ENCODE measurements around the gene MGLL. TPM values are rescaled to one million over a fixed set of nuclear protein-coding genes. Genes with fewer than 3 reads are reported as not detected.

The MGLL gene
- total RNA-seq, 1 donor from 2014 or later = 10.3 TPM

- H3K27ac Mint-ChIP-seq (ENCODE audit: unreplicated experiment) = no peak overlapping the region
- no peaks in the 10 kb centered on the region for H3K9me3 Mint-ChIP-seq (ENCODE audit: unreplicated experiment)
- no peak overlapping the region for H3K4me3 Mint-ChIP-seq (ENCODE audit: unreplicated experiment)
- no peak for DNase-seq
- H3K27me3 Mint-ChIP-seq (ENCODE audit: unreplicated experiment) = no peaks in the 10 kb centered on the region
- H3K4me1 Mint-ChIP-seq (ENCODE audit: low read depth, unreplicated experiment) = peaks cover 8% of the 10 kb centered on the region
- no peak for TF ChIP-seq CTCF (IDR thresholded peaks at IDR 0.05; ENCODE audit: partially characterized antibody, unreplicated experiment)
- H3K36me3 Mint-ChIP-seq (ENCODE audit: unreplicated experiment) = no peaks in the 10 kb centered on the region
Measured at GRCh38 chr3:127860211-127860696, 37.9 kb upstream of the MGLL start.

- Mint-ChIP-seq H3K9me3 (ENCODE audit: unreplicated experiment) (no peaks in the 10 kb centered on the region), H3K27me3 (ENCODE audit: unreplicated experiment) (no peaks in the 10 kb centered on the region), H3K27ac (ENCODE audit: unreplicated experiment) (no peak overlapping the region), H3K4me3 (ENCODE audit: unreplicated experiment) (no peak overlapping the region), H3K36me3 (ENCODE audit: unreplicated experiment) (no peaks in the 10 kb centered on the region), H3K4me1 (ENCODE audit: low read depth, unreplicated experiment) (peaks cover 8% of the 10 kb centered on the region)
- no peak for TF ChIP-seq CTCF (IDR thresholded peaks at IDR 0.05; ENCODE audit: partially characterized antibody, unreplicated experiment)
- DNase-seq = no peak
Measured at GRCh38 chr3:127859730-127860129, 37.4 kb upstream of the MGLL start.

GRCh38 chr3:127858937-127859336 is 36.6 kb upstream of the MGLL start:
- H3K36me3 Mint-ChIP-seq (ENCODE audit: unreplicated experiment) = no peaks in the 10 kb centered on the region
- no peak overlapping the region for H3K27ac Mint-ChIP-seq (ENCODE audit: unreplicated experiment)
- peaks cover 9% of the 10 kb centered on the region for H3K4me1 Mint-ChIP-seq (ENCODE audit: low read depth, unreplicated experiment)
- H3K27me3 Mint-ChIP-seq (ENCODE audit: unreplicated experiment) = no peaks in the 10 kb centered on the region
- no peak for DNase-seq
- H3K9me3 Mint-ChIP-seq (ENCODE audit: unreplicated experiment) = no peaks in the 10 kb centered on the region
- no peak overlapping the region for H3K4me3 Mint-ChIP-seq (ENCODE audit: unreplicated experiment)
- no peak for TF ChIP-seq CTCF (IDR thresholded peaks at IDR 0.05; ENCODE audit: partially characterized antibody, unreplicated experiment)

GRCh38 chr3:127858521-127858920 is 36.2 kb upstream of the MGLL start:
- no peaks in the 10 kb centered on the region for H3K9me3 Mint-ChIP-seq (ENCODE audit: unreplicated experiment)
- TF ChIP-seq CTCF (IDR thresholded peaks at IDR 0.05; ENCODE audit: partially characterized antibody, unreplicated experiment) = no peak
- no peaks in the 10 kb centered on the region for H3K27me3 Mint-ChIP-seq (ENCODE audit: unreplicated experiment)
- no peak overlapping the region for H3K4me3 Mint-ChIP-seq (ENCODE audit: unreplicated experiment)
- no peak for DNase-seq
- peaks cover 12% of the 10 kb centered on the region for H3K4me1 Mint-ChIP-seq (ENCODE audit: low read depth, unreplicated experiment)
- H3K27ac Mint-ChIP-seq (ENCODE audit: unreplicated experiment) = no peak overlapping the region
- H3K36me3 Mint-ChIP-seq (ENCODE audit: unreplicated experiment) = no peaks in the 10 kb centered on the region

- TF ChIP-seq CTCF (IDR thresholded peaks at IDR 0.05; ENCODE audit: partially characterized antibody, unreplicated experiment) = no peak
- Mint-ChIP-seq H3K9me3 (ENCODE audit: unreplicated experiment) (no peaks in the 10 kb centered on the region), H3K36me3 (ENCODE audit: unreplicated experiment) (no peaks in the 10 kb centered on the region), H3K27ac (ENCODE audit: unreplicated experiment) (no peak overlapping the region), H3K27me3 (ENCODE audit: unreplicated experiment) (no peaks in the 10 kb centered on the region), H3K4me3 (ENCODE audit: unreplicated experiment) (no peak overlapping the region), H3K4me1 (ENCODE audit: low read depth, unreplicated experiment) (peaks cover 12% of the 10 kb centered on the region)
- no peak for DNase-seq
Measured at GRCh38 chr3:127857333-127857732, 35.0 kb upstream of the MGLL start.

All from glutamatergic neuron (in vitro differentiated cells).